HepG2 (cell line): Measurements from ENCODE around the gene PKD1L1. TPM values are rescaled to one million over a fixed set of nuclear protein-coding genes. Genes with fewer than 3 reads are reported as not detected.
"Not testable (repeated sequence)": the region's sequence is repeated elsewhere in the genome, so short reads cannot be mapped to it uniquely, and the experiment has no call there.

Source experiments
- ATAC-seq: fragments of 200-7000 bp; cut with Tn5 transposase; 3 replicates; pipeline ENCODE4 v1.9.1; 2020; ENCODE audit warnings: mild to moderate bottlenecking, moderate library complexity
- BruUV-seq: library from RNA; stranded (reverse); fragments of 400-500 nt; replicated peaks from 2 replicates; lab custom pipeline; 2021; lab: Mats Ljungman, UMichigan
- CTCF ChIA-PET: fragments of 300-600 bp; formaldehyde crosslinking; extraction: SDS; loops from one replicate; lab custom pipeline; 2021; ENCODE audit warnings: low total read pairs, inconsistent platforms, low intra/inter-chr PET ratio; lab: Yijun Ruan, JAX
- POLR2A ChIA-PET: fragments of 350-600 bp; sonication (Branson Sonifier 250); formaldehyde crosslinking; loops from one replicate; lab custom pipeline; 2020; ENCODE audit warnings: antibody characterized with exemption, inconsistent platforms; lab: Yijun Ruan, JAX
- DNase-seq: peaks from one replicate; pipeline ENCODE4 v3.0.0-alpha.2; 2015; ENCODE audit warnings: low spot score
- FAIRE-seq: peaks from 3 replicates; lab custom pipeline; 2011; peaks lifted over from hg19 to GRCh38; lab: Jason Lieb, UNC
- H2AFZ ChIP-seq: one replicate; pipeline ENCODE4 v1.6.1; 2011; ENCODE audit warnings: low read length, inconsistent platforms
- H3K27ac ChIP-seq: fragments of 300-600 bp; 3 replicates; pipeline ENCODE4 v1.8.0; 2011; ENCODE audit warnings: mixed run types, mild to moderate bottlenecking, mixed read lengths, low read length, inconsistent platforms; ENCODE audit not compliant: insufficient read depth; ENCODE audit errors: extremely low read length
- H3K27me3 ChIP-seq, 2 experiments: fragments of 200-600 bp in 1 of 2; 2 replicates in 1 of 2; 3 replicates in 1 of 2; pipeline versions ENCODE4 v1.6.0 to v1.8.0; 2011; ENCODE audit warnings: low read length in 2 of 2, mild to moderate bottlenecking in 2 of 2, moderate library complexity in 2 of 2, inconsistent platforms in 1 of 2; ENCODE audit not compliant: insufficient read depth in 2 of 2, control insufficient read depth in 1 of 2
- H3K36me3 ChIP-seq, 2 experiments: fragments of 200-600 bp in 1 of 2; replicated peaks in 1 of 2; 2 replicates in 1 of 2; 3 replicates in 1 of 2; pipeline versions ENCODE4 v1.5.1 to v1.8.0; 2011; ENCODE audit warnings: low read length in 2 of 2, inconsistent platforms in 1 of 2; ENCODE audit not compliant: insufficient read depth in 2 of 2, control insufficient read depth in 1 of 2
- H3K4me1 ChIP-seq: 2 replicates; pipeline ENCODE4 v1.5.1; 2012; ENCODE audit warnings: low read length, inconsistent platforms; ENCODE audit not compliant: insufficient read depth
- H3K4me2 ChIP-seq: 2 replicates; pipeline ENCODE4 v1.6.0; 2011; ENCODE audit warnings: low read depth, low read length, inconsistent platforms
- H3K4me3 ChIP-seq, 3 experiments: fragments of 200-600 bp in 1 of 3; sonication (generic), shearing (Covaris generic) in 1 of 3; replicated peaks in 1 of 3; 2 replicates each; pipeline ENCODE4 v1.5.1; 2011 to 2016; ENCODE audit warnings: low read length in 3 of 3, inconsistent platforms in 2 of 3, low read depth in 2 of 3, mild to moderate bottlenecking in 2 of 3, control low read depth in 1 of 3, mixed read lengths in 1 of 3; ENCODE audit not compliant: insufficient read depth in 1 of 3
- H3K79me2 ChIP-seq: one replicate; pipeline ENCODE4 v1.6.1; 2011; ENCODE audit warnings: low read length, inconsistent platforms; ENCODE audit not compliant: insufficient read depth
- H3K9ac ChIP-seq: 2 replicates; pipeline ENCODE4 v1.6.0; 2011; ENCODE audit warnings: mild to moderate bottlenecking, low read depth, low read length, inconsistent platforms; ENCODE audit not compliant: insufficient read depth
- H3K9me3 ChIP-seq: 2 replicates; pipeline ENCODE4 v1.5.1; 2012; ENCODE audit warnings: mild to moderate bottlenecking, low read length
- H4K20me1 ChIP-seq: 2 replicates; pipeline ENCODE4 v1.6.0; 2011; ENCODE audit warnings: inconsistent platforms, mild to moderate bottlenecking, low read length, moderate library complexity; ENCODE audit not compliant: insufficient read depth
- MATR3 ChIP-seq: sonication (generic); formaldehyde crosslinking; IDR thresholded peaks from 2 replicates; pipeline ENCODE4 v1.4.0; 2020; ENCODE audit warnings: missing genetic modification reagents
- MBNL3 ChIP-seq: fragments of 250-450 bp; sonication (Bioruptor Pico); conservative IDR thresholded peaks from 2 replicates; pipeline ENCODE4 v1.8.0; 2022; ENCODE audit warnings: mild to moderate bottlenecking, inconsistent platforms
- ZNF605 ChIP-seq: sonication (generic); formaldehyde crosslinking; IDR thresholded peaks from 2 replicates; pipeline ENCODE4 v1.8.0; 2022; ENCODE audit warnings: mild to moderate bottlenecking, missing genetic modification reagents
- WGBS: methylation state at CpG from one replicate; pipeline ENCODE4 v1.1.6; 2017; ENCODE audit warnings: low lambda C conversion rate; 5-methylcytosine and 5-hydroxymethylcytosine counted together
- in situ Hi-C: cut with HindIII; loops from 2 replicates; pipeline ENCODE4 v1.10.0; 2017; ENCODE audit warnings: low pct_unique_long_range_greater_than_20kb; ENCODE audit not compliant: extremely low pct_ligation_motif_present
- intact Hi-C: fragments of 100-400 bp; cut with micrococcal nuclease; formaldehyde crosslinking; loops from one replicate; pipeline ENCODE4 v1.10.0; 2022; ENCODE audit not compliant: unreplicated experiment
- polyA plus RNA-seq, 8 experiments: library from polyadenylated mRNA; depleted of rRNA in 3 of 8; stranded (reverse) in 7 of 8; unstranded in 1 of 8; fragments of >200 nt; fragmentation: Illumina TruSeq in 4 of 8; extraction: Trizol in 4 of 8; gene quantifications; 2 replicates each; pipeline versions ENCODE4 v1.2.1 to v1.2.3, GENCODE V29; 2011 to 2016; ENCODE audit warnings: low read depth in 4 of 8, missing spikeins in 1 of 8, mixed read lengths in 1 of 8; ENCODE audit not compliant: insufficient read depth in 1 of 8
- total RNA-seq, 5 experiments: library from RNA; depleted of rRNA; stranded (reverse); fragments of >200 nt; fragmentation: Illumina TruSeq; extraction: Trizol; gene quantifications; 2 replicates each; pipeline ENCODE4 v1.2.3, GENCODE V29; 2016; ENCODE audit warnings: low read depth in 1 of 5
- TF ChIP-seq, protein P1 (sequence below): sonication (generic); formaldehyde crosslinking; IDR thresholded peaks from 2 replicates; pipeline ENCODE4 v1.4.0; 2020; ENCODE audit warnings: missing genetic modification reagents, mild to moderate bottlenecking, borderline replicate concordance
- TF ChIP-seq, protein P2 (sequence below): sonication (generic); formaldehyde crosslinking; conservative IDR thresholded peaks from 2 replicates; pipeline ENCODE4 v1.8.0; 2022; ENCODE audit warnings: low read depth, missing genetic modification reagents

The PKD1L1 gene
- total and polyA plus RNA-seq, 2 of the 13 experiments (the other 11 are each of a cell fraction or from before 2014, with no cell fraction given) = 0.01 TPM; not detected in 1

DNA sequence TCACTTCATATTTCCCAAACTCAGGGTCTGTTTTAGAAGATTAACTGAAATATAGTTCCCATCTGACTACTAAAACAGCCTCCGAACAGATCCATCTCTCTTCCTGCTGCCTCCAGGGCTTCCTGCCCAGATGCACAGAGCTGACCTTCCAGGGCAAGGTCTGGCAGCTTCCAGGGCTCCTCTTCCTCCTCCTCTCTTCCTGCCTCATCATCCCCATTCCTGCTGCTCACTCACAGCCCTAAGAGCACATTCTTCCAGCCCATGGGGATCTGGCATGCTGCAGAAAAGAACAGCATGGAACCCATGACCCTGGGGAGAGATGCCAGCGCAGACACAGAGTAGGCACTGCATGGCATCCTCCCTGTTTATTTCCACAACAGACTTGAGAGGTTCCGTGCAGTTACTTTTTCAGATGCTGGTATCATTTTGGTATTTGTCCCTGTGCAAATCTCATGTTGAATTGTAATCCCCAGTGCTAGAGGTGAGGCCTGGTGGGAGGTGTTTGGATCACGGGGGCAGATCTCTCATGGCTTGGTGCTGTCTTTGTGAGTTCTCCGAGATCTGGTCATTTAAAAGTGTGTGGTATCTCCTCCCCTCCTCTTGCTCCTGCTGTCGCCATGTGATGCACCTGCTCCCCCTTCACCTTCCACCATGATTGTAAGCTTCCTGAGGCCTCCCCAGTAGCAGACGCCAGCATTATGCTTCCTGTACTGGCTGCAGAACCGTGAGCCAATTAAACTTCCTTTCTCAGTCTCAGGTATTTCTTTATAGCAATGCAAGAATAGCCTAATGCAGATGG lies 4.4 kb downstream of the PKD1L1 start (continued):
- TF ChIP-seq, protein P1, sequence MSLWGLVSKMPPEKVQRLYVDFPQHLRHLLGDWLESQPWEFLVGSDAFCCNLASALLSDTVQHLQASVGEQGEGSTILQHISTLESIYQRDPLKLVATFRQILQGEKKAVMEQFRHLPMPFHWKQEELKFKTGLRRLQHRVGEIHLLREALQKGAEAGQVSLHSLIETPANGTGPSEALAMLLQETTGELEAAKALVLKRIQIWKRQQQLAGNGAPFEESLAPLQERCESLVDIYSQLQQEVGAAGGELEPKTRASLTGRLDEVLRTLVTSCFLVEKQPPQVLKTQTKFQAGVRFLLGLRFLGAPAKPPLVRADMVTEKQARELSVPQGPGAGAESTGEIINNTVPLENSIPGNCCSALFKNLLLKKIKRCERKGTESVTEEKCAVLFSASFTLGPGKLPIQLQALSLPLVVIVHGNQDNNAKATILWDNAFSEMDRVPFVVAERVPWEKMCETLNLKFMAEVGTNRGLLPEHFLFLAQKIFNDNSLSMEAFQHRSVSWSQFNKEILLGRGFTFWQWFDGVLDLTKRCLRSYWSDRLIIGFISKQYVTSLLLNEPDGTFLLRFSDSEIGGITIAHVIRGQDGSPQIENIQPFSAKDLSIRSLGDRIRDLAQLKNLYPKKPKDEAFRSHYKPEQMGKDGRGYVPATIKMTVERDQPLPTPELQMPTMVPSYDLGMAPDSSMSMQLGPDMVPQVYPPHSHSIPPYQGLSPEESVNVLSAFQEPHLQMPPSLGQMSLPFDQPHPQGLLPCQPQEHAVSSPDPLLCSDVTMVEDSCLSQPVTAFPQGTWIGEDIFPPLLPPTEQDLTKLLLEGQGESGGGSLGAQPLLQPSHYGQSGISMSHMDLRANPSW (CRISPR knock-in tag) = no peak
- TF ChIP-seq MATR3 (no peak), ZNF605 (CRISPR knock-in tag) (no peak), MBNL3 (CRISPR knock-in tag) (no peak)
- TF ChIP-seq, protein P2, sequence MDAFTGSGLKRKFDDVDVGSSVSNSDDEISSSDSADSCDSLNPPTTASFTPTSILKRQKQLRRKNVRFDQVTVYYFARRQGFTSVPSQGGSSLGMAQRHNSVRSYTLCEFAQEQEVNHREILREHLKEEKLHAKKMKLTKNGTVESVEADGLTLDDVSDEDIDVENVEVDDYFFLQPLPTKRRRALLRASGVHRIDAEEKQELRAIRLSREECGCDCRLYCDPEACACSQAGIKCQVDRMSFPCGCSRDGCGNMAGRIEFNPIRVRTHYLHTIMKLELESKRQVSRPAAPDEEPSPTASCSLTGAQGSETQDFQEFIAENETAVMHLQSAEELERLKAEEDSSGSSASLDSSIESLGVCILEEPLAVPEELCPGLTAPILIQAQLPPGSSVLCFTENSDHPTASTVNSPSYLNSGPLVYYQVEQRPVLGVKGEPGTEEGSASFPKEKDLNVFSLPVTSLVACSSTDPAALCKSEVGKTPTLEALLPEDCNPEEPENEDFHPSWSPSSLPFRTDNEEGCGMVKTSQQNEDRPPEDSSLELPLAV = no peak

DNA sequence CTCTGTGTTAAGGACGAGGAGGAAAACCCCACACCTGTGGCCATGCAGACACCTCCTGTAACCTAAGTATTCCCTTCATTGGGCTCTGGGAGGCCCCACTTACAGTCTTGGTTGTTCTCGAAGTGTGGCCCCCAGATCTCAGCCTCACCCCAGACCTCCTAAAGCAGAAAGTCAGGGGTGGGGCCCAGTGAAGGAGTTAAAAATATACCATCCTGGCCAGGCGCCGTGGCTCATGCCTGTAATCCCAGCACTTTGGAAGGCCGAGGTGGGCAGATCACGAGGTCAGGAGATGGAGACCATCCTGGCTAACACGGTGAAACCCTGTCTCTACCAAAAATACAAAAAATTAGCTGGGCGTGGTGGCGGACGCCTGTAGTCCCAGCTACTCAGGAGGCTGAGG lies 5.6 kb downstream of the PKD1L1 start:
- BruUV-seq, H3K27me3 ChIP-seq, H3K4me2 ChIP-seq, H3K9me3 ChIP-seq, ATAC-seq, H3K27ac ChIP-seq, FAIRE-seq, H3K4me3 ChIP-seq, H3K36me3 ChIP-seq, in situ Hi-C loops, H3K79me2 ChIP-seq, H4K20me1 ChIP-seq, H3K4me1 ChIP-seq, H2AFZ ChIP-seq, POLR2A ChIA-PET, DNase-seq, CTCF ChIA-PET, H3K9ac ChIP-seq: not testable (repeated sequence)
- WGBS = 36% methylated on average over 10 of the region's 10 CpGs
- intact Hi-C loops = loop anchor here (10.0 kb wide), 1 partner anchor 678 kb away; no protein-coding TSS in a partner anchor
